Neural cell (in vitro differentiated cells): ENCODE measurements around the gene CIITA.

Experiments
- CTCF ChIP-seq: fragments of 450-650 bp; IDR thresholded peaks from 2 replicates; pipeline ENCODE4 v1.5.1; 2014; ENCODE audit warnings: antibody characterized with exemption, mild to moderate bottlenecking, moderate library complexity; ENCODE audit not compliant: poor library complexity, severe bottlenecking
- EP300 ChIP-seq: fragments of 450-650 bp; conservative IDR thresholded peaks from 2 replicates; pipeline ENCODE4 v1.6.1; 2014; ENCODE audit warnings: antibody characterized with exemption, mild to moderate bottlenecking, moderate library complexity; ENCODE audit not compliant: poor library complexity, severe bottlenecking
- POLR2AphosphoS5 ChIP-seq: IDR thresholded peaks from 2 replicates; pipeline ENCODE4 v1.6.1; 2012
- RAD21 ChIP-seq: fragments of 450-650 bp; conservative IDR thresholded peaks from 2 replicates; pipeline ENCODE4 v1.6.1; 2014; ENCODE audit warnings: antibody characterized with exemption, mild to moderate bottlenecking, moderate library complexity
- SMC3 ChIP-seq: fragments of 450-650 bp; conservative IDR thresholded peaks from 2 replicates; pipeline ENCODE4 v1.6.1; 2014; ENCODE audit warnings: antibody characterized with exemption, mild to moderate bottlenecking, moderate library complexity; ENCODE audit not compliant: poor library complexity
- TF ChIP-seq, protein P1 (sequence below): IDR thresholded peaks from 2 replicates; pipeline ENCODE4 v1.6.1; 2012; ENCODE audit warnings: borderline replicate concordance

- TF ChIP-seq POLR2AphosphoS5 (no peak), CTCF (no peak), SMC3 (no peak), EP300 (no peak), RAD21 (no peak)
- TF ChIP-seq, protein P1, sequence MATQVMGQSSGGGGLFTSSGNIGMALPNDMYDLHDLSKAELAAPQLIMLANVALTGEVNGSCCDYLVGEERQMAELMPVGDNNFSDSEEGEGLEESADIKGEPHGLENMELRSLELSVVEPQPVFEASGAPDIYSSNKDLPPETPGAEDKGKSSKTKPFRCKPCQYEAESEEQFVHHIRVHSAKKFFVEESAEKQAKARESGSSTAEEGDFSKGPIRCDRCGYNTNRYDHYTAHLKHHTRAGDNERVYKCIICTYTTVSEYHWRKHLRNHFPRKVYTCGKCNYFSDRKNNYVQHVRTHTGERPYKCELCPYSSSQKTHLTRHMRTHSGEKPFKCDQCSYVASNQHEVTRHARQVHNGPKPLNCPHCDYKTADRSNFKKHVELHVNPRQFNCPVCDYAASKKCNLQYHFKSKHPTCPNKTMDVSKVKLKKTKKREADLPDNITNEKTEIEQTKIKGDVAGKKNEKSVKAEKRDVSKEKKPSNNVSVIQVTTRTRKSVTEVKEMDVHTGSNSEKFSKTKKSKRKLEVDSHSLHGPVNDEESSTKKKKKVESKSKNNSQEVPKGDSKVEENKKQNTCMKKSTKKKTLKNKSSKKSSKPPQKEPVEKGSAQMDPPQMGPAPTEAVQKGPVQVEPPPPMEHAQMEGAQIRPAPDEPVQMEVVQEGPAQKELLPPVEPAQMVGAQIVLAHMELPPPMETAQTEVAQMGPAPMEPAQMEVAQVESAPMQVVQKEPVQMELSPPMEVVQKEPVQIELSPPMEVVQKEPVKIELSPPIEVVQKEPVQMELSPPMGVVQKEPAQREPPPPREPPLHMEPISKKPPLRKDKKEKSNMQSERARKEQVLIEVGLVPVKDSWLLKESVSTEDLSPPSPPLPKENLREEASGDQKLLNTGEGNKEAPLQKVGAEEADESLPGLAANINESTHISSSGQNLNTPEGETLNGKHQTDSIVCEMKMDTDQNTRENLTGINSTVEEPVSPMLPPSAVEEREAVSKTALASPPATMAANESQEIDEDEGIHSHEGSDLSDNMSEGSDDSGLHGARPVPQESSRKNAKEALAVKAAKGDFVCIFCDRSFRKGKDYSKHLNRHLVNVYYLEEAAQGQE, result no peak
Measured at GRCh38 chr16:10981697-10982216, 104.8 kb downstream of the CIITA start.
